ENCODE results near the gene LPP.

Gene LPP

DNA sequence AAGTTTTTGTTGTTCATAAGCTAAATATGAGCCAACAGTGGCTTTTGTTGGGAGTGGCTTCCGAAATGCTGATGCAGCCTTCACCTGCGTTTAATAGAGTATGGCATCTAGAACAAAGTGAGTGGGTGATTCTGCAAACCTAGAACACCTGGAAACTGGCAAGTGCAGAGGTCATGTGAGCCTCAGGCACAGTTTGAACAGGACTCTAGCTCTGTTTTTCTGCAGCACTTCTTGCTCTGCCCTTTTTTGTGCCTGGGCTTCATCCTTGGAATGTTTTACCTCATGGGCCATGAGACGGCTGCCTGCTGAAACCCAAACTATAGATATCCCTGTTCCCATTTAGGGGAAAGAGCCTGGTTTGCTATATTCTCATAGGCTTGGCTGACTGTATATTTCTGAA lies 73.5 kb downstream of the LPP start:
- TF ChIP-seq, protein P1, sequence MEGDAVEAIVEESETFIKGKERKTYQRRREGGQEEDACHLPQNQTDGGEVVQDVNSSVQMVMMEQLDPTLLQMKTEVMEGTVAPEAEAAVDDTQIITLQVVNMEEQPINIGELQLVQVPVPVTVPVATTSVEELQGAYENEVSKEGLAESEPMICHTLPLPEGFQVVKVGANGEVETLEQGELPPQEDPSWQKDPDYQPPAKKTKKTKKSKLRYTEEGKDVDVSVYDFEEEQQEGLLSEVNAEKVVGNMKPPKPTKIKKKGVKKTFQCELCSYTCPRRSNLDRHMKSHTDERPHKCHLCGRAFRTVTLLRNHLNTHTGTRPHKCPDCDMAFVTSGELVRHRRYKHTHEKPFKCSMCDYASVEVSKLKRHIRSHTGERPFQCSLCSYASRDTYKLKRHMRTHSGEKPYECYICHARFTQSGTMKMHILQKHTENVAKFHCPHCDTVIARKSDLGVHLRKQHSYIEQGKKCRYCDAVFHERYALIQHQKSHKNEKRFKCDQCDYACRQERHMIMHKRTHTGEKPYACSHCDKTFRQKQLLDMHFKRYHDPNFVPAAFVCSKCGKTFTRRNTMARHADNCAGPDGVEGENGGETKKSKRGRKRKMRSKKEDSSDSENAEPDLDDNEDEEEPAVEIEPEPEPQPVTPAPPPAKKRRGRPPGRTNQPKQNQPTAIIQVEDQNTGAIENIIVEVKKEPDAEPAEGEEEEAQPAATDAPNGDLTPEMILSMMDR (IDR thresholded peaks at IDR 0.05; ENCODE audit: low read depth, low read length, missing control alignments) = no peak
- DNase-seq (ENCODE audit: extremely low read depth, low read depth) = no peak
- no peak overlapping the region for H3K4me3 ChIP-seq (replicated peaks; ENCODE audit: low read depth, low read length)

DNA sequence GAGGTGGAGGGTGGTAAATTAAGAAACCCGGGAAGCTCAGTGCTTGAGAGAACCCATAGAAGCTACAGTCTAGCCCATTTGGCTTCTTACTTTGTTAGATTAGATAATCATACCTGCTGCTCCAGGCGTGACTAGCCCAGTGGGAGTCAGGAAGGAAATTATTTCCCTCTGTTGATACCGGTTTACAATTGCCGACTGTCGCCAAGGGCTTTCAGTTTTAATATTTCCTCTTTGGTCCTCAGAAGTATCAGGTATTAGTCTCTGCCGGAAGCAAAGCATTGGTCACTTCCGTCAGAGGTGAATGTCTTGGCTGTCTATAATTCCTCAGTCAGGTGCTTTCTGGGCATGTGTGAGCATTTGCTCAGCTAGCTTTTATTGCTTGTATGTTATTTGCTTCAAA lies 75.2 kb downstream of the LPP start:
- no peak for DNase-seq (ENCODE audit: extremely low read depth, low read depth)
- H3K4me3 ChIP-seq (replicated peaks; ENCODE audit: low read depth, low read length) = no peak overlapping the region
- TF ChIP-seq, protein P1 (IDR thresholded peaks at IDR 0.05; ENCODE audit: low read depth, low read length, missing control alignments) = no peak

DNA sequence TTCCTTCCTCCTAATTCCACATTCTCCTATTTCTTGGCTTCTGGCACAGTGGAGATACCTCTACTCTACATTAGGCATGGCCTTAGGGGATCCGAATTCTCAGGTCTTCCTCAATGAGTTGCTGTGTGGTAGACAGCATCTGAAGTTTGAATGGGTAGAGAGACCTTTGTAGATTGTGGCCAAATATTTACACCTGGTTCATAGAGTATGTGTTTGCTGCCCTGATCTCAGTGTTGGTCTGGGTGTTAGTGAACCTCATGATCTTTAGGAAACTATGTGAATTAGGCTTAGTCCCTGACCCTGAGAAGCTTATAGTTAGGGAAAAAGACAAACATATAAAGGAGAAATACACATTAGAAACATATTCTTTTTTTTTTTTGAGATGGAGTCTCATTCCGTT lies 75.8 kb downstream of the LPP start:
- TF ChIP-seq, protein P1 (IDR thresholded peaks at IDR 0.05; ENCODE audit: low read depth, low read length, missing control alignments) = no peak
- no peak overlapping the region for H3K4me3 ChIP-seq (replicated peaks; ENCODE audit: low read depth, low read length)
- no peak for DNase-seq (ENCODE audit: extremely low read depth, low read depth)

DNA sequence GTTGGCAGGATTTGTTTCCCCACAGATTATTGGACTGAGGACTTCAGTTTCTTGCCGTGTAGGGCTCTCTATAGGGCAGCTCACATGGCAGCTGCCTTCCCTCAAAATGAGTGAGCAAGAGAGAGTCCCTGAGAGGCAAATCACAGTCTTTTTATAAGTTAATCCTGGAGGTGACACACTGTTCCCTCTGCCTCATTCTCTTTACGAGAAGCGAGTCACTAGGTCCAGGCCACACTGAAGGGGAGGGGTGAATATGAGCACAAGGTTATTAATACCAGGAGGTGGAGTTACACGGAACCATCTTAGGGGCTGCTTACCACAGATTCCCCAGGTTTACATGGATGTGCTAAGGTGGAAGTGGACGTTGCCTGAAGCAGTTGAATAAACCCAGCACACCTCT lies 77.0 kb downstream of the LPP start:
- TF ChIP-seq, protein P1 (IDR thresholded peaks at IDR 0.05; ENCODE audit: low read depth, low read length, missing control alignments) = no peak
- no peak overlapping the region for H3K4me3 ChIP-seq (replicated peaks; ENCODE audit: low read depth, low read length)
- DNase-seq (ENCODE audit: extremely low read depth, low read depth) = no peak

DNA sequence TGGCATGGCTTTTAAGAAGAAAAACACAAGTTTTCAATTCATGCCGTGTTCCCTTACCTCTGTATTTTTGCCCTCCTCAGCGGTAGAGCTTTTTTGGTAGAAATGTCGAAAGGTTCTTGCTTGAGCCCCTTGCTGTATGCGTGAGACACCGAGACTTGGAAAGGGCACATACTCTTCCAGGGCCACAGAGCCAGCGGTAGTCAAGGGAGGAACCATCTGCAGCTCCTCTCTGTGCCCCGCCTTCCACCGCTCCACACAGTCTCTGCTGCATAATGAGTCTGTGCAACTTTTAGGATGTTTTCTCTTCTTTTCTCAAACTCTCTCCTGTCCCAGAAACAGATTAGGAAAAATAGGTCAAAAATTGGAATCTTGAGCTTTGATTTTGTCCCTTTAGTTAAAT lies 77.5 kb downstream of the LPP start:
- TF ChIP-seq, protein P1 (IDR thresholded peaks at IDR 0.05; ENCODE audit: low read depth, low read length, missing control alignments) = no peak
- no peak overlapping the region for H3K4me3 ChIP-seq (replicated peaks; ENCODE audit: low read depth, low read length)
- DNase-seq (ENCODE audit: extremely low read depth, low read depth) = no peak

DNA sequence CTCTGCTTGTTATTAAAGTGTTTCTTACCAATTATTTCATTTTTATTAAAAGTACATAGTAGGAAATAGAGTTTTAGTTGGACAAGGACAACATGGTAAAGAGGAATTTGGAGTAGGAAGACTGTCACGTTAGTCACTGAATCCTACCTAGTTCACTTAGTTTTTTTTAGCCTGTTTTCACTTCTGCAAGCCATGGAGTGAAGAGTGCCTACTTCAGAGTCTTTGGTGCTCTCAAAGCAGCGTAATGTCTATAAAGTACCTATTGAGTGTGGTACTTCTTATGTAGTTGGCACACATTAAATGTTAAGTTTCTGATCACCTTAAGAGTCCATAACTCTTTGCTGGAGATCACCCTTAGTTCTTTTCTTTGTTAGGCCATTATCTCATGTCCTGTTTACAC lies 78.7 kb downstream of the LPP start:
- DNase-seq (ENCODE audit: extremely low read depth, low read depth) = no peak
- H3K4me3 ChIP-seq (replicated peaks; ENCODE audit: low read depth, low read length) = no peak overlapping the region
- TF ChIP-seq, protein P1 (IDR thresholded peaks at IDR 0.05; ENCODE audit: low read depth, low read length, missing control alignments) = no peak

DNA sequence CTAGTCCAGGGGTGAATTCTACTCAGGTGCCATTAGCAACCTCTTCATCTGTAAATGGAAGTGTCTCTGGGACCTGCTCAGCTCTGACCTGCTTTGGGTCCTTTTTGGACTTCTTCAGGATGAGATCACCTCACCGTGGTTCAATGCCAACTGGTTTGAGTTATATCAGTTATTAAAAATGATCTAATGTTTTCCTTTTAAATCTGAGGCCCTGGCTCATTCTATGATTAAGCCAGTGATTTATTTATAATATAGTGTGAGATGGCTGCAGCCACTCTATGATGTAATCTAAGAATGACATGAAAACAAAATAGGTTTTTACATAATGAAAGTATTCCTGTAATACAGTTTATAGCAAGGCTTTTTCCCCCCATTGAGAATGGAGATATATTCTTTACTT lies 79.4 kb downstream of the LPP start:
- DNase-seq (ENCODE audit: extremely low read depth, low read depth) = no peak

More for the DNA sequence above, 79.4 kb downstream of the LPP start:
- H3K4me3 ChIP-seq (replicated peaks; ENCODE audit: low read depth, low read length) = no peak overlapping the region
- TF ChIP-seq, protein P1 (IDR thresholded peaks at IDR 0.05; ENCODE audit: low read depth, low read length, missing control alignments) = no peak
